HTERT RPE-1 (cell line): Measurements from ENCODE around the gene RRP1.

Experiments
- in situ Hi-C: fragments of 300-500 bp; cut with MboI; formaldehyde crosslinking; loops from 4 replicates; pipeline ENCODE4 v1.14.3; 2020; ENCODE audit warnings: low sequenced_read_pairs

Gene RRP1

GRCh38 chr21:43800566-43800965, 11.2 kb downstream of the RRP1 start:
- in situ Hi-C loops = no loop called here

GRCh38 chr21:43801006-43801783, 11.8 kb downstream of the RRP1 start:
- in situ Hi-C loops = no loop called here

- in situ Hi-C loops = no loop called here
Observed at GRCh38 chr21:43802713-43803313, 13.4 kb downstream of the RRP1 start.

- in situ Hi-C loops = no loop called here
Observed at GRCh38 chr21:43803558-43804300, 14.4 kb downstream of the RRP1 start.

GRCh38 chr21:43805275-43805800, 16.0 kb downstream of the RRP1 start:
- in situ Hi-C loops = no loop called here

GRCh38 chr21:43806017-43806710, 16.8 kb downstream of the RRP1 start:
- in situ Hi-C loops = no loop called here

- in situ Hi-C loops = no loop called here
Observed at GRCh38 chr21:43808367-43808766, 19.0 kb downstream of the RRP1 start.

- in situ Hi-C loops = no loop called here
Observed at GRCh38 chr21:43808832-43809251, 19.5 kb downstream of the RRP1 start.

GRCh38 chr21:43809346-43809799, 20.0 kb downstream of the RRP1 start:
- in situ Hi-C loops = no loop called here

GRCh38 chr21:43809853-43810504, 20.6 kb downstream of the RRP1 start:
- in situ Hi-C loops = no loop called here

- in situ Hi-C loops = no loop called here
Observed at GRCh38 chr21:43810505-43811261, 21.3 kb downstream of the RRP1 start.

GRCh38 chr21:43811262-43812105, 22.1 kb downstream of the RRP1 start:
- in situ Hi-C loops = no loop called here

- in situ Hi-C loops = no loop called here
Observed at GRCh38 chr21:43812139-43812821, 22.9 kb downstream of the RRP1 start.

- in situ Hi-C loops = no loop called here
Observed at GRCh38 chr21:43812957-43813655, 23.7 kb downstream of the RRP1 start.

- in situ Hi-C loops = no loop called here
Observed at GRCh38 chr21:43813656-43813980, 24.2 kb downstream of the RRP1 start.

- in situ Hi-C loops = no loop called here
Observed at GRCh38 chr21:43814215-43815106, 25.1 kb downstream of the RRP1 start.

GRCh38 chr21:43815107-43815613, 25.8 kb downstream of the RRP1 start:
- in situ Hi-C loops = no loop called here
